ENCODE measurements around the gene FMN1. TPM values are rescaled to one million over a fixed set of nuclear protein-coding genes. Genes with fewer than 3 reads are reported as not detected.

FMN1 gene
- total and polyA plus RNA-seq, 2 experiments from 2014 or later, result 0.93 to 2.2 TPM

- Histone ChIP-seq H3F3A (ENCODE audit: insufficient read depth) (peaks cover 41% of the 10 kb centered on the region), H3K9me2 (ENCODE audit: insufficient read depth) (no peaks in the 10 kb centered on the region), H3K36me3 (ENCODE audit: low read depth) (no peaks in the 10 kb centered on the region), H3K79me2 (ENCODE audit: insufficient read depth) (no peaks in the 10 kb centered on the region), H4K20me1 (ENCODE audit: insufficient read depth) (no peaks in the 10 kb centered on the region), H3K9ac (no peak overlapping the region), H3K4me2 (ENCODE audit: unreplicated experiment) (no peak overlapping the region), H3K27me3 (replicated peaks; ENCODE audit: insufficient read depth) (no peaks in the 10 kb centered on the region), H3K9me3 (ENCODE audit: low read depth) (no peaks in the 10 kb centered on the region), H3K4me1 (ENCODE audit: insufficient read depth) (peaks cover 47% of the 10 kb centered on the region), H3K4me3 (no peak overlapping the region), H2AFZ (no peak overlapping the region), H3K27ac (0 out of 2 replicates have a peak overlapping the region, but pooled peaks have one; percentile 11)
- WGBS, 2 experiments (ENCODE audit: low coverage in 1 of 2, low lambda C conversion rate in 2 of 2, missing lambda C conversion rate in 2 of 2), result 17 to 39% methylated on average over 1 of the region's 1 CpG
- in situ Hi-C loops (cut with MboI), result no loop called here
- TF ChIP-seq EZH2phosphoT487 (IDR thresholded peaks at IDR 0.05; ENCODE audit: insufficient read depth, low read depth), result no peak
- no peak for TF ChIP-seq EZH2 (IDR thresholded peaks at IDR 0.05; ENCODE audit: insufficient read depth, poor library complexity, severe bottlenecking)
- peak; percentile 66 for DNase-seq
Measured at GRCh38 chr15:32981536-32981935, 213.0 kb downstream of the FMN1 start.

GRCh38 chr15:32979710-32980109 lies 214.8 kb downstream of the FMN1 start:
- H2AFZ ChIP-seq, result 0 out of 2 replicates have a peak overlapping the region, but pooled peaks have one; percentile 6
- no peaks in the 10 kb centered on the region for H4K20me1 ChIP-seq (ENCODE audit: insufficient read depth)
- WGBS, 2 experiments (ENCODE audit: low coverage in 1 of 2, low lambda C conversion rate in 2 of 2, missing lambda C conversion rate in 2 of 2), result 0% methylated on average over 3 of the region's 3 CpGs
- peak overlapping the region; percentile 71 for H3K4me2 ChIP-seq (ENCODE audit: unreplicated experiment)
- in situ Hi-C loops (cut with MboI), result no loop called here
- peak overlapping the region; percentile 89 for H3K27ac ChIP-seq
- H3K27me3 ChIP-seq (replicated peaks; ENCODE audit: insufficient read depth), result no peaks in the 10 kb centered on the region
- peak overlapping the region; percentile 61 for H3K4me3 ChIP-seq
- H3K9me2 ChIP-seq (ENCODE audit: insufficient read depth), result no peaks in the 10 kb centered on the region
- H3F3A ChIP-seq (ENCODE audit: insufficient read depth), result peaks cover 48% of the 10 kb centered on the region
- no peaks in the 10 kb centered on the region for H3K36me3 ChIP-seq (ENCODE audit: low read depth)
- TF ChIP-seq EZH2 (IDR thresholded peaks at IDR 0.05; ENCODE audit: insufficient read depth, poor library complexity, severe bottlenecking), result no peak
- no peak for TF ChIP-seq EZH2phosphoT487 (IDR thresholded peaks at IDR 0.05; ENCODE audit: insufficient read depth, low read depth)
- no peaks in the 10 kb centered on the region for H3K9me3 ChIP-seq (ENCODE audit: low read depth)
- DNase-seq, result peak; percentile 96
- peak overlapping the region; percentile 68 for H3K9ac ChIP-seq
- peaks cover 60% of the 10 kb centered on the region for H3K4me1 ChIP-seq (ENCODE audit: insufficient read depth)
- H3K79me2 ChIP-seq (ENCODE audit: insufficient read depth), result no peaks in the 10 kb centered on the region

GRCh38 chr15:32977506-32977905 lies 217.0 kb downstream of the FMN1 start:
- Histone ChIP-seq H3F3A (ENCODE audit: insufficient read depth) (peaks cover 57% of the 10 kb centered on the region), H3K9ac (no peak overlapping the region), H3K4me1 (ENCODE audit: insufficient read depth) (peaks cover 69% of the 10 kb centered on the region), H3K27me3 (replicated peaks; ENCODE audit: insufficient read depth) (no peaks in the 10 kb centered on the region), H3K4me2 (ENCODE audit: unreplicated experiment) (no peak overlapping the region), H3K4me3 (no peak overlapping the region), H3K36me3 (ENCODE audit: low read depth) (no peaks in the 10 kb centered on the region), H3K9me2 (ENCODE audit: insufficient read depth) (no peaks in the 10 kb centered on the region), H3K27ac (no peak overlapping the region), H3K9me3 (ENCODE audit: low read depth) (no peaks in the 10 kb centered on the region), H3K79me2 (ENCODE audit: insufficient read depth) (no peaks in the 10 kb centered on the region), H2AFZ (no peak overlapping the region), H4K20me1 (ENCODE audit: insufficient read depth) (no peaks in the 10 kb centered on the region)
- 24 to 38% methylated on average over 1 of the region's 1 CpG for WGBS, 2 experiments (ENCODE audit: low coverage in 1 of 2, low lambda C conversion rate in 2 of 2, missing lambda C conversion rate in 2 of 2)
- TF ChIP-seq EZH2phosphoT487 (IDR thresholded peaks at IDR 0.05; ENCODE audit: insufficient read depth, low read depth) (no peak), EZH2 (IDR thresholded peaks at IDR 0.05; ENCODE audit: insufficient read depth, poor library complexity, severe bottlenecking) (no peak)
- in situ Hi-C loops (cut with MboI), result no loop called here
- DNase-seq, result no peak

GRCh38 chr15:32974691-32975090 lies 219.8 kb downstream of the FMN1 start:
- Histone ChIP-seq H3K9me2 (ENCODE audit: insufficient read depth) (no peaks in the 10 kb centered on the region), H3K9ac (no peak overlapping the region), H2AFZ (no peak overlapping the region), H3K27ac (peak overlapping the region; percentile 69), H3K27me3 (replicated peaks; ENCODE audit: insufficient read depth) (no peaks in the 10 kb centered on the region), H3K4me1 (ENCODE audit: insufficient read depth) (peaks cover 46% of the 10 kb centered on the region), H3K4me3 (no peak overlapping the region), H3K9me3 (ENCODE audit: low read depth) (no peaks in the 10 kb centered on the region), H3K79me2 (ENCODE audit: insufficient read depth) (no peaks in the 10 kb centered on the region), H3F3A (ENCODE audit: insufficient read depth) (peaks cover 39% of the 10 kb centered on the region), H3K4me2 (ENCODE audit: unreplicated experiment) (peak overlapping the region; percentile 22), H3K36me3 (ENCODE audit: low read depth) (no peaks in the 10 kb centered on the region), H4K20me1 (ENCODE audit: insufficient read depth) (no peaks in the 10 kb centered on the region)
- WGBS, 2 experiments (ENCODE audit: low coverage in 1 of 2, low lambda C conversion rate in 2 of 2, missing lambda C conversion rate in 2 of 2), result 55 to 56% methylated on average over 1 of the region's 1 CpG
- in situ Hi-C loops (cut with MboI), result no loop called here
- peak; percentile 74 for DNase-seq
- no peak for TF ChIP-seq EZH2 (IDR thresholded peaks at IDR 0.05; ENCODE audit: insufficient read depth, poor library complexity, severe bottlenecking)
- TF ChIP-seq EZH2phosphoT487 (IDR thresholded peaks at IDR 0.05; ENCODE audit: insufficient read depth, low read depth), result no peak

- Histone ChIP-seq H3K9ac (no peak overlapping the region), H2AFZ (no peak overlapping the region), H3K27ac (no peak overlapping the region), H3K4me3 (no peak overlapping the region), H3K4me1 (ENCODE audit: insufficient read depth) (peaks cover 29% of the 10 kb centered on the region), H3F3A (ENCODE audit: insufficient read depth) (peaks cover 24% of the 10 kb centered on the region; the same call in 1 of the 2 replicates), H3K9me3 (ENCODE audit: low read depth) (no peaks in the 10 kb centered on the region), H3K4me2 (ENCODE audit: unreplicated experiment) (no peak overlapping the region), H3K36me3 (ENCODE audit: low read depth) (no peaks in the 10 kb centered on the region), H3K9me2 (ENCODE audit: insufficient read depth) (no peaks in the 10 kb centered on the region), H3K79me2 (ENCODE audit: insufficient read depth) (no peaks in the 10 kb centered on the region), H4K20me1 (ENCODE audit: insufficient read depth) (no peaks in the 10 kb centered on the region), H3K27me3 (replicated peaks; ENCODE audit: insufficient read depth) (no peaks in the 10 kb centered on the region)
- no peak for DNase-seq
- in situ Hi-C loops (cut with MboI), result no loop called here
- no peak for TF ChIP-seq EZH2phosphoT487 (IDR thresholded peaks at IDR 0.05; ENCODE audit: insufficient read depth, low read depth)
- TF ChIP-seq EZH2 (IDR thresholded peaks at IDR 0.05; ENCODE audit: insufficient read depth, poor library complexity, severe bottlenecking), result no peak
- 90 to 100% methylated on average over 2 of the region's 2 CpGs for WGBS, 2 experiments (ENCODE audit: low coverage in 1 of 2, low lambda C conversion rate in 2 of 2, missing lambda C conversion rate in 2 of 2)
Measured at GRCh38 chr15:32972686-32973085, 221.8 kb downstream of the FMN1 start.
